HG03520 (cell line): ENCODE data around the gene DLG4.

Experiments used
- ATAC-seq: cut with Tn5 transposase; IDR thresholded peaks from one replicate; pipeline ENCODE4 v1.9.1; 2021; ENCODE audit warnings: mild to moderate bottlenecking, moderate library complexity; ENCODE audit not compliant: unreplicated experiment

Gene DLG4

GRCh38 chr17:7215652-7216180 is 3.9 kb downstream of the DLG4 start:
- no peak for ATAC-seq

GRCh38 chr17:7215136-7215638 is 4.4 kb downstream of the DLG4 start:
- ATAC-seq = no peak

- ATAC-seq = peak; percentile 65
Observed at GRCh38 chr17:7214300-7215135, 5.1 kb downstream of the DLG4 start.

GRCh38 chr17:7213895-7214299 is 5.7 kb downstream of the DLG4 start:
- no peak for ATAC-seq

- no peak for ATAC-seq
Observed at GRCh38 chr17:7211491-7212273, 8.0 kb downstream of the DLG4 start.

- no peak for ATAC-seq
Observed at GRCh38 chr17:7208754-7209460, 10.7 kb downstream of the DLG4 start.

GRCh38 chr17:7208027-7208571 is 11.5 kb downstream of the DLG4 start:
- ATAC-seq = no peak

- no peak for ATAC-seq
Observed at GRCh38 chr17:7207120-7208001, 12.3 kb downstream of the DLG4 start.

- ATAC-seq = no peak
Observed at GRCh38 chr17:7205561-7205960, 14.1 kb downstream of the DLG4 start.

GRCh38 chr17:7204828-7205461 is 14.7 kb downstream of the DLG4 start:
- ATAC-seq = peak; percentile 72

- no peak for ATAC-seq
Observed at GRCh38 chr17:7204336-7204735, 15.3 kb downstream of the DLG4 start.

- ATAC-seq = no peak
Observed at GRCh38 chr17:7203391-7203790, 16.2 kb downstream of the DLG4 start.

GRCh38 chr17:7196651-7197401 is 22.8 kb downstream of the DLG4 start:
- ATAC-seq = no peak

GRCh38 chr17:7195971-7196370 is 23.7 kb downstream of the DLG4 start:
- no peak for ATAC-seq

- no peak for ATAC-seq
Observed at GRCh38 chr17:7192271-7192937, 27.2 kb downstream of the DLG4 start.

GRCh38 chr17:7191571-7192270 is 27.9 kb downstream of the DLG4 start:
- no peak for ATAC-seq

- no peak for ATAC-seq
Observed at GRCh38 chr17:7191069-7191468, 28.6 kb downstream of the DLG4 start.
